HCT116 (cell line): ENCODE results near the gene SSR2. TPM values are rescaled to one million over a fixed set of nuclear protein-coding genes. Genes with fewer than 3 reads are reported as not detected.

Source experiments
- ATAC-seq: fragments of 200-7000 bp; cut with Tn5 transposase; 2 replicates; pipeline ENCODE4 v1.9.1; 2020; ENCODE audit warnings: mild to moderate bottlenecking, moderate library complexity
- BruUV-seq: library from RNA; stranded (reverse); fragments of 400-500 nt; replicated peaks from 2 replicates; lab custom pipeline; 2021; lab: Mats Ljungman, UMichigan
- CTCF ChIA-PET: fragments of 300-600 bp; sonication (Branson Sonifier 250); formaldehyde crosslinking; loops from one replicate; lab custom pipeline; 2021; ENCODE audit warnings: antibody characterized with exemption; lab: Charles Lee
- POLR2A ChIA-PET: fragments of 300-600, 350-600 bp; sonication (Branson Sonifier 250); formaldehyde crosslinking; loops from one replicate; lab custom pipeline; 2021; ENCODE audit warnings: antibody characterized with exemption; lab: Charles Lee
- RAD21 ChIA-PET, 2 experiments: fragments of 300-600 bp; sonication (Branson Sonifier 250); formaldehyde crosslinking; loops; one replicate each; lab custom pipeline; 2023; ENCODE audit warnings: low total read pairs in 2 of 2; ENCODE audit not compliant: uncharacterized antibody in 2 of 2, unreplicated experiment in 2 of 2, low non-redundant PET in 1 of 2; lab: Charles Lee
- DNase-seq: peaks from one replicate; pipeline ENCODE4 v3.0.0-alpha.2; 2010; ENCODE audit warnings: low read depth, low spot score
- H2AFZ ChIP-seq: fragments of 200-600 bp; shearing (Covaris generic), sonication (generic); 2 replicates; pipeline ENCODE4 v1.6.1; 2017; ENCODE audit warnings: low read depth, mixed run types, mixed read lengths, antibody characterized with exemption, low read length; ENCODE audit not compliant: poor library complexity, severe bottlenecking
- H3K27ac ChIP-seq: 2 replicates; pipeline ENCODE4 v1.5.1; 2012; ENCODE audit warnings: low read depth, low read length
- H3K27me3 ChIP-seq: fragments of 200-600 bp; sonication (generic); 2 replicates; pipeline ENCODE4 v1.6.1; 2016; ENCODE audit warnings: mixed run types, low read length, mixed read lengths; ENCODE audit not compliant: insufficient read depth
- H3K36me3 ChIP-seq, 2 experiments: fragments of 200-500 bp in 1 of 2; fragments of 200-600 bp in 1 of 2; sonication (Bioruptor generic) in 1 of 2; sonication (generic) in 1 of 2; 2 replicates each; pipeline versions ENCODE4 v1.5.1 to v1.6.1; 2014 to 2016; ENCODE audit warnings: low read length in 2 of 2, inconsistent platforms in 1 of 2, mixed read lengths in 1 of 2, mixed run types in 1 of 2; ENCODE audit not compliant: insufficient read depth in 2 of 2, control insufficient read depth in 1 of 2
- H3K4me1 ChIP-seq, 2 experiments: fragments of 200-600 bp in 1 of 2; sonication (generic) in 1 of 2; 2 replicates each; pipeline versions ENCODE4 v1.5.1 to v1.6.1; 2012 to 2017; ENCODE audit warnings: low read length in 2 of 2, inconsistent platforms in 1 of 2, mild to moderate bottlenecking in 1 of 2, mixed read lengths in 1 of 2, mixed run types in 1 of 2, moderate library complexity in 1 of 2; ENCODE audit not compliant: insufficient read depth in 2 of 2, control insufficient read depth in 1 of 2
- H3K4me2 ChIP-seq: fragments of 200-600 bp; sonication (generic); 2 replicates; pipeline ENCODE4 v1.6.1; 2017; ENCODE audit warnings: mixed run types, low read length, mixed read lengths
- H3K4me3 ChIP-seq, 2 experiments: fragments of 200-600 bp in 1 of 2; sonication (generic) in 1 of 2; replicated peaks in 1 of 2; 2 replicates each; pipeline ENCODE4 v1.5.1; 2011 to 2016; ENCODE audit warnings: low read length in 2 of 2, control low read depth in 1 of 2, low read depth in 1 of 2, mild to moderate bottlenecking in 1 of 2, mixed read lengths in 1 of 2, mixed run types in 1 of 2
- H3K79me2 ChIP-seq: fragments of 200-600 bp; sonication (generic); 2 replicates; pipeline ENCODE4 v1.6.1; 2017; ENCODE audit warnings: mild to moderate bottlenecking, mixed run types, low read length, moderate library complexity, mixed read lengths; ENCODE audit not compliant: insufficient read depth
- H3K9ac ChIP-seq: fragments of 200-600 bp; sonication (generic); 2 replicates; pipeline ENCODE4 v1.6.1; 2016; ENCODE audit warnings: low read length, mixed read lengths
- H3K9me2 ChIP-seq: fragments of 200-600 bp; sonication (generic), shearing (Covaris generic); 2 replicates; pipeline ENCODE4 v1.6.1; 2017; ENCODE audit warnings: mixed run types, mild to moderate bottlenecking, moderate library complexity; ENCODE audit not compliant: insufficient read depth
- H3K9me3 ChIP-seq, 2 experiments: fragments of 200-500 bp in 1 of 2; fragments of 200-600 bp in 1 of 2; sonication (Bioruptor generic) in 1 of 2; sonication (generic) in 1 of 2; 2 replicates each; pipeline ENCODE4 v1.6.1; 2014 to 2017; ENCODE audit warnings: low read length in 2 of 2, mixed read lengths in 2 of 2, inconsistent platforms in 1 of 2, low read depth in 1 of 2, mild to moderate bottlenecking in 1 of 2, mixed run types in 1 of 2, moderate library complexity in 1 of 2; ENCODE audit not compliant: control insufficient read depth in 1 of 2, insufficient read depth in 1 of 2
- H4K20me1 ChIP-seq: fragments of 200-600 bp; sonication (generic), shearing (Covaris generic); 2 replicates; pipeline ENCODE4 v1.6.1; 2017; ENCODE audit warnings: mixed run types, mild to moderate bottlenecking, moderate library complexity; ENCODE audit not compliant: insufficient read depth
- CEBPB ChIP-seq: IDR thresholded peaks from 2 replicates; pipeline ENCODE4 v1.6.1; 2012; ENCODE audit warnings: low read depth
- EGR1 ChIP-seq: IDR thresholded peaks from 2 replicates; pipeline ENCODE4 v1.6.1; 2012; ENCODE audit warnings: low read depth
- EZH2phosphoT487 ChIP-seq: fragments of 200-600 bp; IDR thresholded peaks from 2 replicates; pipeline ENCODE4 v1.6.1; 2018; ENCODE audit warnings: antibody characterized with exemption, borderline replicate concordance
- JUND ChIP-seq: IDR thresholded peaks from 2 replicates; pipeline ENCODE4 v1.6.1; 2012
- POLR2AphosphoS5 ChIP-seq: IDR thresholded peaks from 2 replicates; pipeline ENCODE4 v1.6.1; 2011; ENCODE audit warnings: mild to moderate bottlenecking, low read depth, low read length, moderate library complexity
- RAD21 ChIP-seq: IDR thresholded peaks from 2 replicates; pipeline ENCODE4 v1.6.1; 2012; ENCODE audit warnings: low read depth, mild to moderate bottlenecking
- SIN3A ChIP-seq: IDR thresholded peaks from 2 replicates; pipeline ENCODE4 v1.6.1; 2012; ENCODE audit warnings: low read depth
- SRF ChIP-seq: IDR thresholded peaks from 2 replicates; pipeline ENCODE4 v1.6.1; 2012; ENCODE audit warnings: low read depth
- YY1 ChIP-seq: IDR thresholded peaks from 2 replicates; pipeline ENCODE4 v1.6.1; 2011; ENCODE audit warnings: low read length, low read depth, moderate library complexity, mild to moderate bottlenecking; ENCODE audit not compliant: insufficient replicate concordance; ENCODE audit errors: extremely low read depth
- ZNF274 ChIP-seq: fragments of 200-500 bp; sonication (Bioruptor generic); IDR thresholded peaks from 2 replicates; pipeline ENCODE4 v1.6.1; 2014; ENCODE audit warnings: mild to moderate bottlenecking, low read depth, low read length, inconsistent platforms
- intact Hi-C: fragments of 100-400 bp; cut with micrococcal nuclease; formaldehyde crosslinking; loops from 2 replicates; pipeline ENCODE4 v1.10.0; 2022
- total RNA-seq: library from RNA; stranded (reverse); gene quantifications from one replicate; pipeline ENCODE4 v1.2.1, GENCODE V29; 2021; ENCODE audit not compliant: unreplicated experiment
- TF ChIP-seq, protein P1 (sequence below), 3 experiments: fragments of 200-600 bp in 1 of 3; sonication (generic) in 1 of 3; IDR thresholded peaks in 2 of 3; conservative IDR thresholded peaks in 1 of 3; 2 replicates each; pipeline ENCODE4 v1.5.1; 2012 to 2017; ENCODE audit warnings: low read depth in 2 of 3, low read length in 2 of 3, antibody characterized with exemption in 1 of 3, borderline replicate concordance in 1 of 3, control low read depth in 1 of 3, mild to moderate bottlenecking in 1 of 3, mixed read lengths in 1 of 3, mixed run types in 1 of 3, moderate library complexity in 1 of 3; ENCODE audit not compliant: insufficient read depth in 1 of 3
- TF ChIP-seq, protein P2 (sequence below): IDR thresholded peaks from 2 replicates; pipeline ENCODE4 v1.6.1; 2011; ENCODE audit warnings: mild to moderate bottlenecking, low read length, moderate library complexity; ENCODE audit not compliant: insufficient replicate concordance; ENCODE audit errors: extremely low read depth
- TF ChIP-seq, protein P3 (sequence below): IDR thresholded peaks from 2 replicates; pipeline ENCODE4 v1.6.1; 2012
- TF ChIP-seq, protein P4 (sequence below): IDR thresholded peaks from 2 replicates; pipeline ENCODE4 v1.6.1; 2012

The SSR2 gene
- total RNA-seq, 1 experiment from 2014 or later: 153 TPM

DNA sequence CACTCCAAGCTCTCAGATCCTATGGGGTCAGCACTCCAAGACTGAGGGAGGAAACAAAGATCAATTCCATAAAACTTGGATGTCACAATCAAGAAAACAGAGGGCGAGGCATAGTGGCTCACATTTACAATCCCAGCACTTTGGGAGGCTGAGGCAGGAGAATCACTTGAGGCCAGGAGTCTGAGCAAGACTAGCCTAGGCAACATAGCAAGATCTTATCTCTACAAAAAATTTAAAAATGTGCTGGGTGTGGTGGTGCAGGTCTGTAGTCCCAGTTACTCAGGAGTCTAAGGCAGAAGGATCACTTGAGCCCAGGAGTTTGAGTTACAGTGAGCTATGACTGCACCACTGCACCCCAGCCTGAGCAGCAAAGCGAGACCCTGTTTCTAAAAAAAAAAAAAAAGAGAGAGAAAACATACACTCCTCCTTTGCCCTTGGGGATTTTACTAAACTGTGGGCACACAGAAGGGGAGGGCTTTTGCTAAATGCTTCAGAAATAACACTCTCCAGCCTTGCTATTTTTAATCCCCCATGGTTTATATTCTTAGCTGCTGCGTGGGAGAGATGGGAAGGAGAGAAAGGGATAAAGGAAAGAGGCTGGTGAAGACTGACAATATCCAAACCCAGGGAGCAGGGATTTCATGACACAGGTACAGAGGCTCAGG is 60.5 kb downstream of the SSR2 start:
- Histone ChIP-seq H2AFZ (no peak overlapping the region), H3K9me2 (no peaks in the 10 kb centered on the region), H4K20me1 (no peaks in the 10 kb centered on the region), H3K27me3 (no peaks in the 10 kb centered on the region), H3K4me2 (peak overlapping the region; percentile 3; the same call in 1 of the 2 replicates), H3K4me3 (no peak overlapping the region), H3K9me3 (no peaks in the 10 kb centered on the region), H3K4me1 (peaks cover 24 to 40% of the 10 kb centered on the region in 2 experiments), H3K36me3 (peaks cover 21 to 32% of the 10 kb centered on the region in 2 experiments; a peak in 2 of 4 replicates), H3K27ac (no peak overlapping the region), H3K9ac (peak overlapping the region; percentile 64), H3K79me2 (peaks cover 7% of the 10 kb centered on the region; the same call in 1 of the 2 replicates)
- RAD21 ChIA-PET: no interaction called here
- POLR2A ChIA-PET: interaction anchor here (3.0 kb wide), 1 partner anchor 17 kb away, joined by 28 read pairs; the partner anchor contains the start of gene ARHGEF2
- intact Hi-C loops: no loop called here
- BruUV-seq: no TSS peak
- CTCF ChIA-PET: no interaction called here
- no peak; the same call in 1 of the 2 replicates for TF ChIP-seq POLR2AphosphoS5
- TF ChIP-seq, protein P1, sequence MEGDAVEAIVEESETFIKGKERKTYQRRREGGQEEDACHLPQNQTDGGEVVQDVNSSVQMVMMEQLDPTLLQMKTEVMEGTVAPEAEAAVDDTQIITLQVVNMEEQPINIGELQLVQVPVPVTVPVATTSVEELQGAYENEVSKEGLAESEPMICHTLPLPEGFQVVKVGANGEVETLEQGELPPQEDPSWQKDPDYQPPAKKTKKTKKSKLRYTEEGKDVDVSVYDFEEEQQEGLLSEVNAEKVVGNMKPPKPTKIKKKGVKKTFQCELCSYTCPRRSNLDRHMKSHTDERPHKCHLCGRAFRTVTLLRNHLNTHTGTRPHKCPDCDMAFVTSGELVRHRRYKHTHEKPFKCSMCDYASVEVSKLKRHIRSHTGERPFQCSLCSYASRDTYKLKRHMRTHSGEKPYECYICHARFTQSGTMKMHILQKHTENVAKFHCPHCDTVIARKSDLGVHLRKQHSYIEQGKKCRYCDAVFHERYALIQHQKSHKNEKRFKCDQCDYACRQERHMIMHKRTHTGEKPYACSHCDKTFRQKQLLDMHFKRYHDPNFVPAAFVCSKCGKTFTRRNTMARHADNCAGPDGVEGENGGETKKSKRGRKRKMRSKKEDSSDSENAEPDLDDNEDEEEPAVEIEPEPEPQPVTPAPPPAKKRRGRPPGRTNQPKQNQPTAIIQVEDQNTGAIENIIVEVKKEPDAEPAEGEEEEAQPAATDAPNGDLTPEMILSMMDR (IDR thresholded peaks at IDR 0.05 in 2 of 3, conservative IDR thresholded peaks at IDR 0.05 in 1 of 3; ENCODE audit: borderline replicate concordance in 1 of 3, insufficient read depth in 1 of 3, low read depth in 2 of 3, low read length in 2 of 3): no peak
- TF ChIP-seq, protein P2, sequence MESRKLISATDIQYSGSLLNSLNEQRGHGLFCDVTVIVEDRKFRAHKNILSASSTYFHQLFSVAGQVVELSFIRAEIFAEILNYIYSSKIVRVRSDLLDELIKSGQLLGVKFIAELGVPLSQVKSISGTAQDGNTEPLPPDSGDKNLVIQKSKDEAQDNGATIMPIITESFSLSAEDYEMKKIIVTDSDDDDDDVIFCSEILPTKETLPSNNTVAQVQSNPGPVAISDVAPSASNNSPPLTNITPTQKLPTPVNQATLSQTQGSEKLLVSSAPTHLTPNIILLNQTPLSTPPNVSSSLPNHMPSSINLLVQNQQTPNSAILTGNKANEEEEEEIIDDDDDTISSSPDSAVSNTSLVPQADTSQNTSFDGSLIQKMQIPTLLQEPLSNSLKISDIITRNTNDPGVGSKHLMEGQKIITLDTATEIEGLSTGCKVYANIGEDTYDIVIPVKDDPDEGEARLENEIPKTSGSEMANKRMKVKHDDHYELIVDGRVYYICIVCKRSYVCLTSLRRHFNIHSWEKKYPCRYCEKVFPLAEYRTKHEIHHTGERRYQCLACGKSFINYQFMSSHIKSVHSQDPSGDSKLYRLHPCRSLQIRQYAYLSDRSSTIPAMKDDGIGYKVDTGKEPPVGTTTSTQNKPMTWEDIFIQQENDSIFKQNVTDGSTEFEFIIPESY: no peak
- TF ChIP-seq, protein P3, sequence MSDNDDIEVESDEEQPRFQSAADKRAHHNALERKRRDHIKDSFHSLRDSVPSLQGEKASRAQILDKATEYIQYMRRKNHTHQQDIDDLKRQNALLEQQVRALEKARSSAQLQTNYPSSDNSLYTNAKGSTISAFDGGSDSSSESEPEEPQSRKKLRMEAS: no peak
- TF ChIP-seq, protein P4, sequence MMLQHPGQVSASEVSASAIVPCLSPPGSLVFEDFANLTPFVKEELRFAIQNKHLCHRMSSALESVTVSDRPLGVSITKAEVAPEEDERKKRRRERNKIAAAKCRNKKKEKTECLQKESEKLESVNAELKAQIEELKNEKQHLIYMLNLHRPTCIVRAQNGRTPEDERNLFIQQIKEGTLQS: no peak
- no peak for TF ChIP-seq JUND
- TF ChIP-seq YY1: no peak
- TF ChIP-seq RAD21: no peak
- TF ChIP-seq EGR1: no peak
- TF ChIP-seq EZH2phosphoT487: no peak
- TF ChIP-seq CEBPB: no peak
- no peak for TF ChIP-seq SRF
- no peak for TF ChIP-seq SIN3A
- no peak for TF ChIP-seq ZNF274
- no peak for ATAC-seq
- DNase-seq: no peak
